DND-41 (cell line): ENCODE results near the gene ALG2.

Experiments used
- CTCF ChIP-seq: IDR thresholded peaks from 2 replicates; pipeline ENCODE4 v1.5.1; 2012; ENCODE audit warnings: borderline replicate concordance, low read length, moderate library complexity, mild to moderate bottlenecking; ENCODE audit not compliant: poor library complexity, severe bottlenecking; ENCODE audit errors: extremely low read depth
- EZH2 ChIP-seq: IDR thresholded peaks from 3 replicates; pipeline ENCODE4 v1.6.1; 2012; ENCODE audit warnings: borderline replicate concordance, low read depth, mild to moderate bottlenecking, moderate library complexity, low read length, inconsistent platforms; ENCODE audit not compliant: severe bottlenecking

GRCh38 chr9:99180662-99181061, 41.1 kb downstream of the ALG2 start:
- no peak for TF ChIP-seq CTCF
- no peak for TF ChIP-seq EZH2
